ENCODE data around the gene DNAH1.

DNAH1 gene

GRCh38 chr3:52393959-52394670, 78.0 kb downstream of the DNAH1 start:
- no peak for DNase-seq

GRCh38 chr3:52394751-52395502, 78.8 kb downstream of the DNAH1 start:
- DNase-seq, result no peak

- DNase-seq, result no peak
Observed at GRCh38 chr3:52395503-52395865, 79.4 kb downstream of the DNAH1 start.

GRCh38 chr3:52396011-52396906, 80.1 kb downstream of the DNAH1 start:
- peak in 1 of 5 donors; percentile 1 for DNase-seq

GRCh38 chr3:52396907-52397591, 80.9 kb downstream of the DNAH1 start:
- DNase-seq, result no peak

GRCh38 chr3:52397676-52398399, 81.7 kb downstream of the DNAH1 start:
- DNase-seq, result no peak

- no peak for DNase-seq
Observed at GRCh38 chr3:52398670-52399081, 82.6 kb downstream of the DNAH1 start.

- DNase-seq, result no peak
Observed at GRCh38 chr3:52399131-52399530, 83.0 kb downstream of the DNAH1 start.

- DNase-seq, result no peak
Observed at GRCh38 chr3:52399593-52399992, 83.5 kb downstream of the DNAH1 start.

GRCh38 chr3:52400275-52400793, 84.2 kb downstream of the DNAH1 start:
- DNase-seq, result no peak

- no peak for DNase-seq
Observed at GRCh38 chr3:52401021-52401420, 84.9 kb downstream of the DNAH1 start.

GRCh38 chr3:52401551-52401950, 85.4 kb downstream of the DNAH1 start:
- DNase-seq, result no peak

- DNase-seq, result no peak
Observed at GRCh38 chr3:52402101-52402521, 86.0 kb downstream of the DNAH1 start.

- peak in 1 of 5 donors; percentile 9 for DNase-seq
Observed at GRCh38 chr3:52402706-52403270, 86.7 kb downstream of the DNAH1 start.

GRCh38 chr3:52403271-52403841, 87.2 kb downstream of the DNAH1 start:
- DNase-seq, result peak in 1 of 5 donors; percentile 9

GRCh38 chr3:52403955-52404354, 87.8 kb downstream of the DNAH1 start:
- peak in 1 of 5 donors; percentile 3 for DNase-seq

GRCh38 chr3:52404391-52404790, 88.3 kb downstream of the DNAH1 start:
- no peak for DNase-seq

GRCh38 chr3:52405066-52405465, 88.9 kb downstream of the DNAH1 start:
- no peak for DNase-seq

GRCh38 chr3:52405601-52406110, 89.5 kb downstream of the DNAH1 start:
- DNase-seq, result no peak

- peak in 1 of 5 donors; percentile 7 for DNase-seq
Observed at GRCh38 chr3:52406231-52406661, 90.1 kb downstream of the DNAH1 start.
